ENCODE results near the gene TRIM44. TPM values are rescaled to one million over a fixed set of nuclear protein-coding genes. Genes with fewer than 3 reads are reported as not detected.

Gene TRIM44
- total RNA-seq, 1 experiment from 2014 or later, result 33.4 TPM

- TF ChIP-seq REST (IDR thresholded peaks at IDR 0.05; ENCODE audit: low read depth) (no peak), SIN3A (IDR thresholded peaks at IDR 0.05; ENCODE audit: low read depth) (no peak), EZH2 (IDR thresholded peaks at IDR 0.05) (no peak), ATF3 (IDR thresholded peaks at IDR 0.05) (no peak), CEBPB (IDR thresholded peaks at IDR 0.05; ENCODE audit: low read depth) (no peak), EGR1 (IDR thresholded peaks at IDR 0.05; ENCODE audit: low read depth) (no peak), MAX (IDR thresholded peaks at IDR 0.05) (no peak)
Measured at GRCh38 chr11:35811783-35812182, 149.2 kb downstream of the TRIM44 start (continued).

GRCh38 chr11:35812828-35813227, 150.3 kb downstream of the TRIM44 start:
- DNase-seq (ENCODE audit: low read depth, low spot score) (no peak), ATAC-seq (no peak)
- Histone ChIP-seq H3K36me3 (ENCODE audit: control insufficient read depth in 1 of 2, insufficient read depth in 2 of 2, low read length in 2 of 2) (no peaks in the 10 kb centered on the region), H3K9me3 (ENCODE audit: control insufficient read depth in 1 of 2, insufficient read depth in 1 of 2, low read depth in 1 of 2, low read length in 2 of 2) (no peaks in the 10 kb centered on the region), H3K27ac (ENCODE audit: low read depth, low read length) (no peak overlapping the region), H3K9me2 (ENCODE audit: insufficient read depth) (no peaks in the 10 kb centered on the region), H3K27me3 (ENCODE audit: insufficient read depth, low read length) (no peaks in the 10 kb centered on the region), H4K20me1 (ENCODE audit: insufficient read depth) (no peaks in the 10 kb centered on the region), H3K9ac (ENCODE audit: low read length) (no peak overlapping the region), H3K4me2 (ENCODE audit: low read length) (no peak overlapping the region), H3K79me2 (ENCODE audit: insufficient read depth, low read length) (no peaks in the 10 kb centered on the region), H3K4me3 (replicated peaks in 1 of 2; ENCODE audit: low read depth in 1 of 2, low read length in 2 of 2) (no peak overlapping the region), H3K4me1 (ENCODE audit: control insufficient read depth in 1 of 2, insufficient read depth in 2 of 2, low read length in 2 of 2) (no peaks in the 10 kb centered on the region), H2AFZ (ENCODE audit: low read depth, low read length, poor library complexity, severe bottlenecking) (no peak overlapping the region)
- RAD21 ChIA-PET (ENCODE audit: low non-redundant PET in 1 of 2, low total read pairs in 2 of 2, uncharacterized antibody in 2 of 2, unreplicated experiment in 2 of 2), result no interaction called here
- POLR2A ChIA-PET, result no interaction called here
- no peak for TF ChIP-seq ZBTB33 (IDR thresholded peaks at IDR 0.05; ENCODE audit: extremely low read depth, insufficient replicate concordance, low read length)
- intact Hi-C loops (cut with micrococcal nuclease), result no loop called here
- BruUV-seq (replicated peaks), result no TSS peak
- CTCF ChIA-PET, result interaction anchor here (3.8 kb wide), 1 partner anchor 9 kb away, joined by 36 read pairs; no protein-coding TSS in a partner anchor

Data from HCT116 (cell line).